ENCODE data around the gene CLCNKB.
"Not testable (repeated sequence)": the region's sequence is repeated elsewhere in the genome, so short reads cannot be mapped to it uniquely, and the experiment has no call there.

Gene CLCNKB

GRCh38 chr1:16043521-16043920 lies at the start of gene CLCNKB:
Gene CLCNKB (plus strand): TSS chr1:16043782. CDS start chr1:16044493, 711 bp downstream.
- in situ Hi-C loops (cut with MboI; ENCODE audit: low sequenced_read_pairs): no loop called here

- in situ Hi-C loops (cut with MboI; ENCODE audit: low sequenced_read_pairs): no loop called here
These were observed 49.5 kb upstream of the CLCNKB start for GRCh38 chr1:15994081-15994480.

- in situ Hi-C loops (cut with MboI; ENCODE audit: low sequenced_read_pairs): no loop called here
These were observed 48.8 kb upstream of the CLCNKB start for GRCh38 chr1:15994590-15995351.

- in situ Hi-C loops (cut with MboI; ENCODE audit: low sequenced_read_pairs): no loop called here
These were observed 46.5 kb upstream of the CLCNKB start for GRCh38 chr1:15997076-15997585.

GRCh38 chr1:15997637-15998280 lies 45.8 kb upstream of the CLCNKB start:
- in situ Hi-C loops (cut with MboI; ENCODE audit: low sequenced_read_pairs): no loop called here

GRCh38 chr1:15998929-15999328 lies 44.7 kb upstream of the CLCNKB start:
- in situ Hi-C loops (cut with MboI; ENCODE audit: low sequenced_read_pairs): no loop called here

GRCh38 chr1:16001274-16001673 lies 42.3 kb upstream of the CLCNKB start:
- in situ Hi-C loops (cut with MboI; ENCODE audit: low sequenced_read_pairs): not testable (repeated sequence)

- in situ Hi-C loops (cut with MboI; ENCODE audit: low sequenced_read_pairs): no loop called here
These were observed 38.0 kb upstream of the CLCNKB start for GRCh38 chr1:16005597-16005996.

GRCh38 chr1:16006010-16006409 lies 37.6 kb upstream of the CLCNKB start:
- in situ Hi-C loops (cut with MboI; ENCODE audit: low sequenced_read_pairs): no loop called here

GRCh38 chr1:16006552-16007485 lies 36.8 kb upstream of the CLCNKB start:
- in situ Hi-C loops (cut with MboI; ENCODE audit: low sequenced_read_pairs): no loop called here

- in situ Hi-C loops (cut with MboI; ENCODE audit: low sequenced_read_pairs): no loop called here
These were observed 35.8 kb upstream of the CLCNKB start for GRCh38 chr1:16007671-16008341.

GRCh38 chr1:16009030-16009460 lies 34.5 kb upstream of the CLCNKB start:
- in situ Hi-C loops (cut with MboI; ENCODE audit: low sequenced_read_pairs): no loop called here

GRCh38 chr1:16009678-16010077 lies 33.9 kb upstream of the CLCNKB start:
- in situ Hi-C loops (cut with MboI; ENCODE audit: low sequenced_read_pairs): no loop called here

- in situ Hi-C loops (cut with MboI; ENCODE audit: low sequenced_read_pairs): no loop called here
These were observed 32.7 kb upstream of the CLCNKB start for GRCh38 chr1:16010837-16011236.

GRCh38 chr1:16011936-16012589 lies 31.5 kb upstream of the CLCNKB start:
- in situ Hi-C loops (cut with MboI; ENCODE audit: low sequenced_read_pairs): no loop called here

GRCh38 chr1:16012590-16013219 lies 30.9 kb upstream of the CLCNKB start:
- in situ Hi-C loops (cut with MboI; ENCODE audit: low sequenced_read_pairs): no loop called here

- in situ Hi-C loops (cut with MboI; ENCODE audit: low sequenced_read_pairs): no loop called here
These were observed 30.2 kb upstream of the CLCNKB start for GRCh38 chr1:16013220-16013907.

- in situ Hi-C loops (cut with MboI; ENCODE audit: low sequenced_read_pairs): no loop called here
These were observed 29.7 kb upstream of the CLCNKB start for GRCh38 chr1:16013908-16014258.

All from HL-60/S4 treated with retinoic acid at 250 ng/mL for 4 days and 3 days (cell line).